H1 (cell line): ENCODE data around the gene MYO1D. TPM values are rescaled to one million over a fixed set of nuclear protein-coding genes. Genes with fewer than 3 reads are reported as not detected.

ENCODE experiments used
- CTCF ChIA-PET: fragments of 300-600 bp; sonication (Branson Sonifier 250); formaldehyde crosslinking; loops from one replicate; lab custom pipeline; 2021; ENCODE audit not compliant: partially characterized antibody; lab: Charles Lee
- POLR2A ChIA-PET: fragments of 300-600 bp; sonication (Branson Sonifier 250); formaldehyde crosslinking; loops from one replicate; lab custom pipeline; 2021; ENCODE audit warnings: inconsistent platforms; ENCODE audit not compliant: partially characterized antibody; lab: Charles Lee
- DNase-seq, 2 experiments: peaks; one replicate each; pipeline versions ENCODE4 v3.0.0 to v3.0.0-alpha.2; 2010 to 2022; ENCODE audit warnings: low spot score in 2 of 2, low read depth in 1 of 2, mixed read lengths in 1 of 2
- FAIRE-seq: peaks from 2 replicates; lab custom pipeline; 2011; peaks lifted over from hg19 to GRCh38; lab: Jason Lieb, UNC
- H2AFZ ChIP-seq: 2 replicates; pipeline ENCODE4 v1.8.1; 2012; ENCODE audit warnings: low read length, inconsistent platforms
- H2AK5ac ChIP-seq: 2 replicates; pipeline ENCODE4 v1.6.1; 2013; ENCODE audit warnings: low read depth, low read length
- H2BK120ac ChIP-seq: replicated peaks from 2 replicates; pipeline ENCODE3; 2013; ENCODE audit warnings: low read depth, low read length, inconsistent platforms
- H2BK12ac ChIP-seq: 2 replicates; pipeline ENCODE4 v1.6.1; 2013; ENCODE audit warnings: low read depth, low read length
- H2BK15ac ChIP-seq: 2 replicates; pipeline ENCODE4 v1.6.1; 2013; ENCODE audit warnings: low read length
- H2BK20ac ChIP-seq: 2 replicates; pipeline ENCODE4 v1.6.1; 2013; ENCODE audit warnings: low read length
- H2BK5ac ChIP-seq: 2 replicates; pipeline ENCODE4 v1.6.1; 2013; ENCODE audit warnings: low read depth, low read length
- H3K14ac ChIP-seq: 2 replicates; pipeline ENCODE4 v1.6.1; 2013; ENCODE audit warnings: inconsistent platforms; ENCODE audit not compliant: insufficient read length
- H3K18ac ChIP-seq: 2 replicates; pipeline ENCODE4 v1.6.1; 2013; ENCODE audit warnings: low read length; ENCODE audit errors: extremely low read depth
- H3K23ac ChIP-seq: 2 replicates; pipeline ENCODE4 v1.6.1; 2013; ENCODE audit warnings: inconsistent platforms; ENCODE audit not compliant: insufficient read length
- H3K23me2 ChIP-seq: 2 replicates; pipeline ENCODE4 v1.6.1; 2013; ENCODE audit warnings: low read depth, low read length
- H3K27ac ChIP-seq: 2 replicates; pipeline ENCODE4 v1.6.1; 2011; ENCODE audit warnings: low read depth, low read length, inconsistent platforms
- H3K27me3 ChIP-seq, 4 experiments: replicated peaks in 1 of 4; 1 replicate in 1 of 4; 2 replicates in 3 of 4; pipeline versions ENCODE4 v1.6.1 to v1.8.1; 2011 to 2013; ENCODE audit warnings: low read length in 3 of 4, mild to moderate bottlenecking in 3 of 4, inconsistent platforms in 2 of 4, mixed read lengths in 2 of 4, moderate library complexity in 1 of 4; ENCODE audit not compliant: control insufficient read depth in 3 of 4, insufficient read depth in 3 of 4; ENCODE audit errors: extremely low read depth in 1 of 4
- H3K36me3 ChIP-seq, 4 experiments: 2 replicates each; pipeline versions ENCODE4 v1.6.1 to v1.8.1; 2011 to 2013; ENCODE audit warnings: mild to moderate bottlenecking in 4 of 4, low read length in 3 of 4, moderate library complexity in 2 of 4, control low read depth in 1 of 4, inconsistent platforms in 1 of 4; ENCODE audit not compliant: insufficient read depth in 4 of 4, control insufficient read depth in 2 of 4
- H3K4ac ChIP-seq: replicated peaks from 2 replicates; pipeline ENCODE3; 2013; ENCODE audit warnings: low read length, low read depth, mixed read lengths, inconsistent platforms; ENCODE audit not compliant: insufficient read length
- H3K4me1 ChIP-seq, 4 experiments: replicated peaks in 1 of 4; 1 replicate in 1 of 4; 2 replicates in 3 of 4; pipeline versions ENCODE4 v1.6.1 to v1.8.1; 2011 to 2013; ENCODE audit warnings: low read length in 3 of 4, inconsistent platforms in 2 of 4, mixed read lengths in 1 of 4; ENCODE audit not compliant: insufficient read depth in 4 of 4, control insufficient read depth in 3 of 4
- H3K4me2 ChIP-seq, 2 experiments: 2 replicates each; pipeline versions ENCODE4 v1.6.1 to v1.8.1; 2011 to 2013; ENCODE audit warnings: low read depth in 2 of 2, low read length in 2 of 2, control low read depth in 1 of 2, inconsistent platforms in 1 of 2, mild to moderate bottlenecking in 1 of 2; ENCODE audit not compliant: insufficient read depth in 1 of 2
- H3K4me3 ChIP-seq, 4 experiments: fragments of 200-600, 300-600 bp in 1 of 4; sonication (generic), shearing (Covaris generic), sonication (Bioruptor Twin) in 1 of 4; 2 replicates each; pipeline versions ENCODE4 v1.5.1 to v1.8.1; 2011 to 2016; ENCODE audit warnings: low read length in 4 of 4, low read depth in 3 of 4, control low read depth in 2 of 4, inconsistent platforms in 2 of 4, mild to moderate bottlenecking in 2 of 4, mixed read lengths in 1 of 4, moderate library complexity in 1 of 4; ENCODE audit not compliant: insufficient read depth in 2 of 4; ENCODE audit errors: extremely low read depth in 1 of 4
- H3K56ac ChIP-seq: replicated peaks from 2 replicates; pipeline ENCODE3; 2013; ENCODE audit warnings: low read depth, mild to moderate bottlenecking, mixed read lengths, low read length, inconsistent platforms; ENCODE audit not compliant: insufficient read length
- H3K79me1 ChIP-seq: 2 replicates; pipeline ENCODE4 v1.6.1; 2013; ENCODE audit warnings: low read depth, low read length, control low read depth
- H3K79me2 ChIP-seq, 2 experiments: 2 replicates each; pipeline versions ENCODE4 v1.6.1 to v1.8.1; 2012 to 2013; ENCODE audit warnings: low read length in 2 of 2, mild to moderate bottlenecking in 2 of 2, inconsistent platforms in 1 of 2; ENCODE audit not compliant: insufficient read depth in 2 of 2, control insufficient read depth in 1 of 2
- H3K9ac ChIP-seq, 4 experiments: replicated peaks in 1 of 4; 1 replicate in 1 of 4; 2 replicates in 3 of 4; pipeline versions ENCODE4 v1.6.1 to v1.8.1; 2011 to 2013; ENCODE audit warnings: low read depth in 3 of 4, low read length in 3 of 4, control low read depth in 2 of 4, mild to moderate bottlenecking in 2 of 4, moderate library complexity in 2 of 4, inconsistent platforms in 1 of 4; ENCODE audit errors: extremely low read depth in 1 of 4
- H3K9me3 ChIP-seq, 2 experiments: 2 replicates each; pipeline versions ENCODE4 v1.6.1 to v1.8.1; 2012 to 2013; ENCODE audit warnings: mild to moderate bottlenecking in 2 of 2, moderate library complexity in 2 of 2, control low read depth in 1 of 2, inconsistent platforms in 1 of 2, low read depth in 1 of 2, low read length in 1 of 2, mixed read lengths in 1 of 2; ENCODE audit not compliant: insufficient read depth in 2 of 2
- H4K20me1 ChIP-seq, 2 experiments: replicated peaks in 1 of 2; 2 replicates each; pipeline versions ENCODE3 to v1.8.1; 2011 to 2013; ENCODE audit warnings: inconsistent platforms in 2 of 2, low read length in 2 of 2, mild to moderate bottlenecking in 1 of 2; ENCODE audit not compliant: insufficient read depth in 2 of 2, control insufficient read depth in 1 of 2
- H4K5ac ChIP-seq: 2 replicates; pipeline ENCODE4 v1.6.1; 2013; ENCODE audit warnings: low read length, low read depth, mixed read lengths, inconsistent platforms; ENCODE audit not compliant: insufficient read length
- H4K8ac ChIP-seq: 2 replicates; pipeline ENCODE4 v1.8.0; 2013; ENCODE audit warnings: mild to moderate bottlenecking, moderate library complexity, low read length, inconsistent platforms; ENCODE audit not compliant: insufficient read depth; ENCODE audit errors: extremely low read depth
- H4K91ac ChIP-seq: replicated peaks from 2 replicates; pipeline ENCODE3; 2013; ENCODE audit warnings: low read length, mixed read lengths, inconsistent platforms; ENCODE audit not compliant: insufficient read length
- EGR1 ChIP-seq: IDR thresholded peaks from 2 replicates; pipeline ENCODE4 v1.6.1; 2011; ENCODE audit warnings: low read depth, low read length, borderline replicate concordance
- SIX5 ChIP-seq: IDR thresholded peaks from 2 replicates; pipeline ENCODE4 v1.6.1; 2011; ENCODE audit warnings: mild to moderate bottlenecking, low read depth, low read length
- SUZ12 ChIP-seq: fragments of 200-600 bp; sonication (generic); IDR thresholded peaks from 2 replicates; pipeline ENCODE4 v1.6.1; 2012; ENCODE audit warnings: mild to moderate bottlenecking, inconsistent platforms, low read length, moderate library complexity, mixed read lengths
- WGBS, 2 experiments: shearing (Covaris generic) in 1 of 2; methylation state at CpG; one replicate each; pipeline versions ENCODE4 v1.1.6 to v1.1.7; 2013 to 2015; ENCODE audit warnings: low lambda C conversion rate in 2 of 2, mixed read lengths in 2 of 2, inconsistent platforms in 1 of 2, low coverage in 1 of 2, missing lambda C conversion rate in 1 of 2; ENCODE audit not compliant: insufficient replicate concordance in 2 of 2, insufficient coverage in 1 of 2, insufficient read length in 1 of 2; ENCODE audit errors: extremely low coverage in 1 of 2, missing lambda C conversion rate in 1 of 2; 5-methylcytosine and 5-hydroxymethylcytosine counted together
- polyA plus RNA-seq, 7 experiments: library from polyadenylated mRNA; depleted of rRNA in 3 of 7; stranded (reverse) in 5 of 7; unstranded in 2 of 7; fragments of >200 nt in 5 of 7; fragments of 200-250 nt in 2 of 7; gene quantifications; 1 replicate in 5 of 7; 2 replicates in 1 of 7; 4 replicates in 1 of 7; pipeline versions ENCODE4 v1.2.1 to v1.2.3, GENCODE V29; 2011 to 2013; ENCODE audit warnings: missing spikeins in 2 of 7, mixed read lengths in 2 of 7
- total RNA-seq: library from RNA; stranded (reverse); fragmentation: NEBNext Ultra II Directional; extraction: Animal tissue kit (Norgen Biotek cat#: 25700); gene quantifications from 2 replicates; pipeline ENCODE4 v1.2.1, GENCODE V29; 2021

MYO1D gene
- total and polyA plus RNA-seq, 2 of the 8 experiments (the other 6 are each of a cell fraction or from before 2014, with no cell fraction given) = 6.5 to 25.4 TPM

- peak overlapping the region; percentile 50 to 69; a peak in 2 of 4 replicates for H3K4me2 ChIP-seq
- FAIRE-seq (no peak), DNase-seq (no peak)
- H3K4me1 ChIP-seq = peaks cover 10 to 43% (median 22%) of the 10 kb centered on the region in 4 experiments
- H2BK120ac ChIP-seq = no peak overlapping the region
- 0 out of 2 replicates have a peak overlapping the region, but pooled peaks have one; percentile 6 for H2BK20ac ChIP-seq
- H2AK5ac ChIP-seq = no peak overlapping the region
- TF ChIP-seq SIX5 (no peak), EGR1 (no peak), SUZ12 (no peak)
- H3K79me1 ChIP-seq = peaks cover 12% of the 10 kb centered on the region
- CTCF ChIA-PET = interaction anchor here (0.6 to 9.6 kb wide), 8 partner anchors 11 to 264 kb away, joined by 3 to 71 read pairs (median 4); no protein-coding TSS in a partner anchor
- peak overlapping the region; percentile 13 for H3K4ac ChIP-seq
- no peak overlapping the region for H3K14ac ChIP-seq
- POLR2A ChIA-PET = interaction anchor here (0.7 to 5.4 kb wide), 13 partner anchors 8 to 137 kb away, joined by 3 to 35 read pairs (median 5); partner anchors contain the start of gene PSMD11
- H3K4me3 ChIP-seq = peak overlapping the region; percentile 3 to 51 (median 28); a peak in 5 of 8 replicates
- H4K8ac ChIP-seq = no peak overlapping the region
- WGBS, 2 experiments = 78% methylated on average over 12 of the region's 12 CpGs; no CpG with 5 or more reads in 1 of the 2 experiments
- H3K23ac ChIP-seq = no peak overlapping the region
- no peaks in the 10 kb centered on the region for H3K9me3 ChIP-seq
- peak overlapping the region in 2 of 4 experiments; percentile 49 to 70; a peak in 4 of 7 replicates for H3K9ac ChIP-seq
- H2AFZ ChIP-seq = no peak overlapping the region
- peaks cover 5 to 23% (median 11%) of the 10 kb centered on the region in 4 experiments; a peak in 7 of 8 replicates for H3K36me3 ChIP-seq
- H4K5ac ChIP-seq = no peak overlapping the region
- H2BK15ac ChIP-seq = no peak overlapping the region
- H3K27ac ChIP-seq = no peak overlapping the region
- peak overlapping the region; percentile 11 for H3K18ac ChIP-seq
- peaks cover 8% of the 10 kb centered on the region for H3K23me2 ChIP-seq
- H2BK5ac ChIP-seq = no peak overlapping the region
- peaks cover 3 to 14% of the 10 kb centered on the region in 2 experiments for H4K20me1 ChIP-seq
- no peaks in the 10 kb centered on the region; a peak in 2 of 7 replicates for H3K27me3 ChIP-seq
- peak overlapping the region; percentile 76 for H4K91ac ChIP-seq
- H3K79me2 ChIP-seq = peaks cover 0 to 25% of the 10 kb centered on the region in 2 experiments; a peak in 2 of 4 replicates
- H3K56ac ChIP-seq = no peak overlapping the region
- H2BK12ac ChIP-seq = no peak overlapping the region
Measured at GRCh38 chr17:32485261-32486110, 391.4 kb downstream of the MYO1D start.
